SK-N-SH (cell line): Measurements from ENCODE around the gene TMEM184A. TPM values are rescaled to one million over a fixed set of nuclear protein-coding genes. Genes with fewer than 3 reads are reported as not detected.

Source experiments
- CTCF ChIP-seq: fragments of 200-600 bp; sonication (generic); IDR thresholded peaks from 2 replicates; pipeline ENCODE4 v1.6.1; 2017; ENCODE audit warnings: antibody characterized with exemption, mild to moderate bottlenecking, moderate library complexity
- EZH2phosphoT487 ChIP-seq: fragments of 200-600 bp; sonication (generic); IDR thresholded peaks from 2 replicates; pipeline ENCODE4 v1.6.1; 2017; ENCODE audit warnings: low read depth, mixed run types, mild to moderate bottlenecking, antibody characterized with exemption, moderate library complexity, borderline replicate concordance
- FOXJ3 ChIP-seq: sonication (generic); formaldehyde crosslinking; IDR thresholded peaks from 2 replicates; pipeline ENCODE4 v1.5.1; 2020; ENCODE audit warnings: mild to moderate bottlenecking, missing genetic modification reagents
- GATA2 ChIP-seq: sonication (generic); formaldehyde crosslinking; IDR thresholded peaks from 2 replicates; pipeline ENCODE4 v1.5.0; 2020; ENCODE audit warnings: mild to moderate bottlenecking, missing genetic modification reagents
- JUND ChIP-seq: IDR thresholded peaks from 2 replicates; pipeline ENCODE4 v1.4.0; 2012
- MXI1 ChIP-seq: IDR thresholded peaks from 2 replicates; pipeline ENCODE4 v1.6.1; 2012; ENCODE audit warnings: mild to moderate bottlenecking, low read depth, low read length, improper control_type of control experiment
- NRF1 ChIP-seq: IDR thresholded peaks from 2 replicates; pipeline ENCODE4 v1.6.1; 2012; ENCODE audit warnings: low read depth, mild to moderate bottlenecking, low read length
- PBX3 ChIP-seq: IDR thresholded peaks from 2 replicates; pipeline ENCODE4; 2012
- POLR2AphosphoS5 ChIP-seq: IDR thresholded peaks from 2 replicates; pipeline ENCODE4 v1.6.1; 2012; ENCODE audit warnings: low read depth, low read length
- RAD21 ChIP-seq: IDR thresholded peaks from 2 replicates; pipeline ENCODE4 v1.6.1; 2012; ENCODE audit warnings: mild to moderate bottlenecking, low read length
- REST ChIP-seq: IDR thresholded peaks from 2 replicates; pipeline ENCODE4 v1.6.1; 2012; ENCODE audit warnings: mild to moderate bottlenecking, low read depth, low read length, moderate library complexity
- RFX5 ChIP-seq: IDR thresholded peaks from 2 replicates; pipeline ENCODE4 v1.6.1; 2012; ENCODE audit warnings: mild to moderate bottlenecking, improper control_type of control experiment, low read length
- RXRA ChIP-seq: IDR thresholded peaks from 2 replicates; pipeline ENCODE4 v1.4.0; 2012; ENCODE audit warnings: low read depth, mild to moderate bottlenecking, borderline replicate concordance
- SIN3A ChIP-seq: IDR thresholded peaks from 2 replicates; pipeline ENCODE4 v1.6.1; 2012; ENCODE audit warnings: low read depth, mild to moderate bottlenecking, low read length, moderate library complexity, borderline replicate concordance
- SMC3 ChIP-seq: IDR thresholded peaks from 2 replicates; pipeline ENCODE4 v1.6.1; 2012; ENCODE audit warnings: low read depth, low read length, improper control_type of control experiment
- TAF1 ChIP-seq: IDR thresholded peaks from 2 replicates; pipeline ENCODE4 v1.6.1; 2012; ENCODE audit warnings: low read depth, mild to moderate bottlenecking, low read length, moderate library complexity, borderline replicate concordance
- TCF12 ChIP-seq: IDR thresholded peaks from 2 replicates; pipeline ENCODE4 v1.4.0; 2012
- TEAD4 ChIP-seq: IDR thresholded peaks from 2 replicates; pipeline ENCODE4 v1.4.0; 2012; ENCODE audit warnings: mild to moderate bottlenecking, borderline replicate concordance; ENCODE audit not compliant: insufficient read depth
- YY1 ChIP-seq: IDR thresholded peaks from 2 replicates; pipeline ENCODE4 v1.4.0; 2012; ENCODE audit warnings: low read depth, mild to moderate bottlenecking
- polyA plus RNA-seq, 3 experiments: library from polyadenylated mRNA; depleted of rRNA; stranded (reverse); fragments of >200 nt; gene quantifications; 2 replicates each; pipeline ENCODE4 v1.2.3, GENCODE V29; 2012
- TF ChIP-seq, protein P1 (sequence below): IDR thresholded peaks from 2 replicates; pipeline ENCODE4 v1.4.0; 2012; ENCODE audit warnings: low read depth
- TF ChIP-seq, protein P2 (sequence below): fragments of 150-350 bp; IDR thresholded peaks from 2 replicates; pipeline ENCODE4 v1.6.1; 2017; ENCODE audit warnings: antibody characterized with exemption, low read length, low read depth, borderline replicate concordance

TMEM184A gene
- polyA plus RNA-seq, 1 of the 3 experiments (the other 2 are of a cell fraction): 1.5 TPM

DNA sequence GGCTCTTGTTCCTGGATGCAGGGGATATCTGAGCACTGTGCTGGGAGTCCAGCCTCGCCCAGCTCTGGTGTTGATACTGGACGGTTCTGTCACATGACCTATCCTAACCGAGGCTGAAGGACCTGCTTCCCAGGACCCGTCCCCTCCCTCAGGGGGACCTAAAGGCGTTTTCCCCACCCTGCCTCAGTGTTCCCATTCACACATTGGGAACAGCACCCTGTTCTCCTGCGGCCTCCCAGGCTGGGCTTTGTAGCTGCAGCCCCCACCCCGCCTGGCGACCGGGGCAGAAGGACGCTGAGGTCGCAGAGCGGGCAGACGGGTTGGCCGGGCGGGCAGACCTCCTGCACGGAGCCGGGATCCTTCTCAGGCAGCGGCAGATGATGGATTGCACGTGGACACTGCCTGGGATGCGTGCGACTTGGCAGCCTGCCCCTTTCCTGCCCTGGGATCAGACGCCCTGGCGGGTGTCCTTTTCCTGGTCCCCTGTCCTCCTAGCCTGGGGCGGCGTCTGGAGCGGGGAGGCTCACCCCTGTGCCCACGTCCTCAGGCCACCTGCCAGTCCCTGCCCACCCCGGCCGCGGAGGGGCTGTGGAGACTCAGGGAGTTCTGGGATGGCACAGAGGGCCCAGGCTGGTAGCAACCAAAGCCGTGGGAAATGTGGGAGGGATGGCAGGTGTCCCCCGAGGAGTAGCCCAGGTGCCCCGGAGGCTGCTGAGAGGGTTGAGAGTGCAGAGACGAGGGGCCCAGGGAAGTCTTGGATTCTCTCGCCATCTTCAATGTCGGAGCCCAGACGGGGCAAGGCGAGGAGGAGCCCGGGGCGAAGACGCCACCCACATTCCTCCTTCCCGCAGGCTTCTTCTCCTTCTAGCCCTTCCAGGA lies 31.1 kb upstream of the TMEM184A start (continued):
- TF ChIP-seq REST: no peak
- TF ChIP-seq FOXJ3 (CRISPR knock-in tag): peak; percentile 98
- peak; percentile 56; the same call in 1 of the 2 replicates for TF ChIP-seq PBX3
- TF ChIP-seq SMC3: 0 out of 2 replicates have a peak, but pooled peaks have one; percentile 4
- TF ChIP-seq, protein P1, sequence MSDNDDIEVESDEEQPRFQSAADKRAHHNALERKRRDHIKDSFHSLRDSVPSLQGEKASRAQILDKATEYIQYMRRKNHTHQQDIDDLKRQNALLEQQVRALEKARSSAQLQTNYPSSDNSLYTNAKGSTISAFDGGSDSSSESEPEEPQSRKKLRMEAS: peak; percentile 61; the same call in 1 of the 2 replicates
- no peak for TF ChIP-seq POLR2AphosphoS5
- TF ChIP-seq, protein P2, sequence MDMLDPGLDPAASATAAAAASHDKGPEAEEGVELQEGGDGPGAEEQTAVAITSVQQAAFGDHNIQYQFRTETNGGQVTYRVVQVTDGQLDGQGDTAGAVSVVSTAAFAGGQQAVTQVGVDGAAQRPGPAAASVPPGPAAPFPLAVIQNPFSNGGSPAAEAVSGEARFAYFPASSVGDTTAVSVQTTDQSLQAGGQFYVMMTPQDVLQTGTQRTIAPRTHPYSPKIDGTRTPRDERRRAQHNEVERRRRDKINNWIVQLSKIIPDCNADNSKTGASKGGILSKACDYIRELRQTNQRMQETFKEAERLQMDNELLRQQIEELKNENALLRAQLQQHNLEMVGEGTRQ: no peak
- no peak for TF ChIP-seq RXRA
- no peak for TF ChIP-seq JUND
- TF ChIP-seq MXI1: peak; percentile 94
- peak; percentile 26 for TF ChIP-seq RAD21
- no peak for TF ChIP-seq TEAD4
- TF ChIP-seq GATA2 (CRISPR knock-in tag): peak; percentile 91
- TF ChIP-seq YY1: no peak
- no peak for TF ChIP-seq NRF1
- TF ChIP-seq TAF1: no peak
- TF ChIP-seq CTCF: no peak
- TF ChIP-seq RFX5: no peak
- TF ChIP-seq EZH2phosphoT487: no peak
- TF ChIP-seq TCF12: no peak
- no peak for TF ChIP-seq SIN3A
